GM21737 (cell line): ENCODE measurements around the gene CHRNA3.
"Not testable (repeated sequence)": the region's sequence is repeated elsewhere in the genome, so short reads cannot be mapped to it uniquely, and the experiment has no call there.

ENCODE experiments used
- ATAC-seq: cut with Tn5 transposase; IDR thresholded peaks from one replicate; pipeline ENCODE4 v1.9.1; 2021; ENCODE audit warnings: mild to moderate bottlenecking, moderate library complexity; ENCODE audit not compliant: unreplicated experiment

CHRNA3 gene

GRCh38 chr15:78618490-78618934 lies 2.3 kb downstream of the CHRNA3 start:
- no peak for ATAC-seq

GRCh38 chr15:78618064-78618463 lies 2.7 kb downstream of the CHRNA3 start:
- ATAC-seq = no peak

DNA sequence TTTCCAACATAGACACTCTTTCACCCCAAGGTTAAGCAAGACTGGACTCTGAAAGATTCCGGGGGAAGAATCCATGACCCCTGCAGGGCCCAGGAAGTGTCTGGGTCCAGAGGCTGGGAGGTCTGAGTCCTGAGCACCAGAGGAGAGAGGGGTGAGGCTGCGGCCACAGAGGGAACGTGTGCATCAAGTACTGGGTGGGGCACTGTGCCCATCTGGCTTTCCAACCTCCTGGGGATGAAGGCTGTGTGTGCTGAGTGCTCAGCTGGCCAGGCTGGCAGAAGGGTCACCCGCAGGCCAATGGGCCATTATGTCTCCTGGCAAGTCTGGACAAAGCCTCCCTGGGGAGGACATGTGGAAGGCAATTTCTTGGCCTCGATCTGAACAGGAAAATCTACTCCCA lies 3.3 kb downstream of the CHRNA3 start:
- ATAC-seq = no peak

GRCh38 chr15:78617076-78617475 lies 3.7 kb downstream of the CHRNA3 start:
- no peak for ATAC-seq

GRCh38 chr15:78616506-78616905 lies 4.3 kb downstream of the CHRNA3 start:
- no peak for ATAC-seq

DNA sequence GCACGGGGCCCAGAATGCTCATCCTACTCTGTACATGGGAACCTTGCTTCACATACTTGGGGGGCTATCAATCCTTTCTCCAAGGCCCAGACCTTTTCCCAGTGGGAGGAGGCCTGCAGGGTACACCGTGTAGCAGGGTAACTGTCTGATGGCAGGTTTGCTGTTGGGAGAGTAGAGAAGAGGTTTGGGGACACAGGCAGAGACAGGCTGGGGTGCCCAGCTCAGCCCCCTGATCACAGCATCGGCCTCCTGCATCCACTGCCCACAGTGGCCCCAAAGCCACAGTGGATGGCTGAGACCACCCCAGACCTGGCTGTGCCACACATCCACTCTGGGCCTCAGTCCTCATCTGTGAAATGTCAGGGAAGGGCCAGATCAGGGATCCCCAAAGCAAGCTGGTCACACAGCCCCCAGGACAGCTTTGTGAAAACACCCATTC lies 5.6 kb downstream of the CHRNA3 start:
- ATAC-seq = no peak

DNA sequence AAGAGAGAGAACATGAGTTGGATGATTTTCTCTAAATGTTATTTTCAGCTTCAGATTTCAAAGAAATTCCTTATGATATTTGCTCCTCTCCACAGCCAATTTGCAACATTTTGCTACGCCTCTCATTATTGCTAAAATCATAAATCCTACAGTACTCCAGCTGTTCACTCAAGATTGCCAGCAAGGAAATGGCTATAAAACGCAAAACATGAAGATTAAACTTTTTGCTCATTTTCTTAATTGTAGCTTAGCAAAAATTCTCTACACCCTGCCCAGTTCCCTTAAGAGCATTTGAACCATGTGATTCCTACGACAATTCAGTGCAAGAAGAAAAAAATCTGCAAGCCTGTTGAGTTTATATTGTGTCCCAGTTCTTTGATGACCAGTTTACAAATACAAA lies 6.8 kb downstream of the CHRNA3 start:
- no peak for ATAC-seq

GRCh38 chr15:78609551-78609950 lies 11.2 kb downstream of the CHRNA3 start:
- ATAC-seq = not testable (repeated sequence)

DNA sequence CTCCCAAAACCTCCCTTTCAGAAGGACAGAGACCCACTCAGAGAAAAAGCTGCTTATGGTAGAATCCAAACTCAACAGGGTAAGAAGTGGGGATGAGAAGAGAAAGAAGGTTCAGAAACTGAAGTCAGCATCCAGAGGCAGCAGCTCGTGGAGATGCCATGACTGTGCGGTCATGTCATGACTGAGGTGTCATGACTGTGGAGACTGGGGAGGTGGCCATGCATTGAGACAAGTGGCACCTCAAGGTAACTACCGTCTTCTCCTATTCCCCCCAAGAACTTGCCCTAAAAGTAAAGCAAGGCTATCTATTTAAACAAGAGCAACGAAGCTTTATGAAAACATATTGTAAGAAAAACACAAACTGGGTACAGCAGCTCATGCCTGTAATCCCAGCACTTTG lies 15.1 kb downstream of the CHRNA3 start:
- no peak for ATAC-seq

- no peak for ATAC-seq
These were observed 15.6 kb downstream of the CHRNA3 start for GRCh38 chr15:78605201-78605600.

GRCh38 chr15:78604420-78604819 lies 16.4 kb downstream of the CHRNA3 start:
- ATAC-seq = no peak

- ATAC-seq = no peak
These were observed 17.3 kb downstream of the CHRNA3 start for GRCh38 chr15:78603467-78603866.

GRCh38 chr15:78599189-78599588 lies 21.6 kb downstream of the CHRNA3 start:
- no peak for ATAC-seq

DNA sequence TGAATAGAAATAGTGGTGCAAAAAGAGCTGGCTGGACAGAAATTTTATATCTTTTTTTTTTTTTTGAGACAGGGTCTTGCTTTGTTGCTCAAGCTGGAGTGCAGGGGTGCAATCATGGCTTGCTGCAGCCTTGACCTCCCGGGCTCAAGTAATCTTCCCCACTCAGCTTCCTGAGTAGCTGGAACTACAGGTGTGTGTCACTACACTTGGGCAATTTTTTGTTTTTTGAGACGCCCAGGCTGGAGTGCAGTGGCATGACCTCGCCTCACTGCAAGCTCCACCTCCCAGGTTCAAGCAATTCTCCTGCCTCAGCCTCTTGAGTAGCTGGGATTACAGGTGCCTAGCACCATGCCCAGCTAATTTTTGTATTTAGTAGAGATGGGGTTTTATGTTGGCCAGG lies 22.4 kb downstream of the CHRNA3 start:
- ATAC-seq = no peak

GRCh38 chr15:78597583-78597982 lies 23.2 kb downstream of the CHRNA3 start:
- ATAC-seq = no peak

DNA sequence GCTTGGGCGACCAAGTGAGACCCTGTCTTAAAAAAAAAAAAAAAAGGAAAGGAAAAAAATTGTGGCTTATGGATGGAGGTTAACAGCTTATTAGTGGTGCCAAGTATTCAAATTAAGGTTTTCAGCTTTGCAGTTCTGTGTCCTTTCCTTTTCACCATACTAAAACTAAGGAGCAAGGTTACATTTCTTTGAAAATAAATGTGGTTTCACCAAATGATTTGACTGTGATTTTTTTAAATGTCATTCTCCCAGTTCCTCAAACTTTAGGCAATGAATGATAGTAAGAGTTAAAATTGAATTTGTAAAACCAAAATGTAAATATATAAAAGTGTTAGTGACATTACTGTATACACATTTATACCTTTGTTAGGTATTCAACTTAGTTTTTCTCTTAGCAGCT lies 45.9 kb downstream of the CHRNA3 start:
- ATAC-seq = no peak

- ATAC-seq = no peak
These were observed 47.4 kb downstream of the CHRNA3 start for GRCh38 chr15:78573416-78573815.

DNA sequence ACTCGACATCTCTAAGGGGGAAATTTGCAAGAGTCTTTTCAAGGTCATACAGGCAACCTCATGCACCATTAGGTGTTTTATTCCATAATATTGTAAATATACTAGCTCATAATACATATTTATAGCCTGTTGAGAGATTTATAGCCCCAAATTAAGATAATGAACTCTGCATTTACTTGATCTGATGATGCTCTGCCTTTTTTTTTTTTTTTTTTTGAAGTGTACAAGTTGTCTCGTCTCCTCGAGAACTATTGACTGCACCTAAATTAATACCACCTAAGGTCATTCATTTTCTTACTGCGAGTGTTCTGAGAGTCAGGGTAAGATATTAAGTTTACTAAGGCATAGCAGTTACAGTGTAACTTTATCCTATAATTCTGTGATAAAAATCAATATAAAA lies 49.4 kb downstream of the CHRNA3 start:
- ATAC-seq = no peak

DNA sequence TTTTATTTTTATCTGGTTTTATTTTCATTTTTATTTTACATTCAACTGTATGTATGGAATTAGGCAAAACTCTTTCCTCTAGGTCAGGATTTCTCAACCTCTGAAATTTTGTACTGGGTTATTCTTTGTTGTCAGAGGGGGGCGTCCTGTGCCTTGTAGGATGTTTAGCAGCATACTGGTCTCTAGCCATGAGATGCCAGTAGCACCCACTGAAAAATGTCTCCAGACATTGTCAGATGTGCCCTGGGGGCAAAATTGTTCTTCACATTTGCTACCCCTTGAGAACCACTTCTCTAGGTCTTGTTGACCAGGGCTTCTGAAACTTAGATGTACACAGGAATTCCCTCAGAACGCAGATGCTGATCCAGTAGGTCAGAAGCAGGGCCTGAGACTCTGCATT lies 50.1 kb downstream of the CHRNA3 start:
- ATAC-seq = no peak

DNA sequence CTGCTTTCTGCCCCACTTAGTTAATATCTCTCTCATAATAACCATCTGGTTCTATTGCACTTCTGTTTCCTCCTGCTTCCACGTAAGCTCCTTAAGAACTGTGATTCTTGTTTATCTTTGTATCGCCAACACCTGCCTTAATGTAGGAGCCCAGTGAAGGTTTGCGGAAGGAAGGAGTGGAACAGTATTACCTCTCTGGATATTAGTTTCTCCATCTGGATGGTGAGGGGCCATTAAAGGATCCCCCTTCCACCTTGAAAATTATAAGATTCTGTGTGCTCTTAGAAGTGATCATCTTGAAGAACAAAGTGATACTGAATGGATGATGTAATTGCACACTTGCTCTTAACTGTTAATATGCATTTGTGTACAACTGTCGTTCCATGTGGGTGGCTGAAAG lies 53.3 kb downstream of the CHRNA3 start:
- no peak for ATAC-seq

DNA sequence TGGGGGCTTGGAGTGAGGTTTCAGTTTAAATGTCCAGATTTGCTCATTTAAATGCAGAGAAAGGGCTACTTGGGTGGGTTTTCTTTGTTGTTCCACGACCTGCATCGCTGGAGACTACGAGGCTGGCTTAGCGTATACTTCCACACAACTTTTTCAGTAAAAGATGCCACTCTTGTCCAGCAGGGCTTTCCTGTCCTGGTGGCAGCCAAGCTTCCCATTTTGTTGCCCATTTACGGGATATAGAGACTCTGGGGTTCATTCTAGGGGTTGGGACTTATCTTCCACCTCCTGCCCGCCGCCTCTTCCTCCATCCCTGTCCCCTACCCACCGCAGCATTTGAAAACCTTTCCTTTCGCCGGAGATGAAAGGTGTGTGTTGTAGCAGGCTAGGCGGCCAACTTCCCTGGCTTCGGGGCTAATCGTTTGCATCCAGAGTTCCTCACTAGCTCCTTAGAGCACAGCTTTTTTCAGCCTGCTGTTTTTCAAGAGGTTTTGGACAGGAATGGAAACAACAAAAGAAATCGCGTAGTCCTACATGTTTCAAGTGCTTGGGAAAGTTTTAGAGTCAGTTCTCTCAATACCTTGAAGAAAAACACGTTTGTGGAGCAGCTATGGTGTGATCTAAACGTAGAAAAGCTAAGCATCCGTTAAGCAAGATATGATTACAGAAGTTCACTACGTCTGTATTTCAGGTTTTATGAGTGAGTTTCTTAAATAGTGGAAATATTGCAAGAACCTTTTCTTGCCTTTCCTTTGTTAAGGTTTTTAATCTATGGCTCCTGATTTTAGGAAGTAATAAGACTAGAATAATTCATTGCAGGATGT lies 54.6 kb downstream of the CHRNA3 start:
- ATAC-seq = no peak

DNA sequence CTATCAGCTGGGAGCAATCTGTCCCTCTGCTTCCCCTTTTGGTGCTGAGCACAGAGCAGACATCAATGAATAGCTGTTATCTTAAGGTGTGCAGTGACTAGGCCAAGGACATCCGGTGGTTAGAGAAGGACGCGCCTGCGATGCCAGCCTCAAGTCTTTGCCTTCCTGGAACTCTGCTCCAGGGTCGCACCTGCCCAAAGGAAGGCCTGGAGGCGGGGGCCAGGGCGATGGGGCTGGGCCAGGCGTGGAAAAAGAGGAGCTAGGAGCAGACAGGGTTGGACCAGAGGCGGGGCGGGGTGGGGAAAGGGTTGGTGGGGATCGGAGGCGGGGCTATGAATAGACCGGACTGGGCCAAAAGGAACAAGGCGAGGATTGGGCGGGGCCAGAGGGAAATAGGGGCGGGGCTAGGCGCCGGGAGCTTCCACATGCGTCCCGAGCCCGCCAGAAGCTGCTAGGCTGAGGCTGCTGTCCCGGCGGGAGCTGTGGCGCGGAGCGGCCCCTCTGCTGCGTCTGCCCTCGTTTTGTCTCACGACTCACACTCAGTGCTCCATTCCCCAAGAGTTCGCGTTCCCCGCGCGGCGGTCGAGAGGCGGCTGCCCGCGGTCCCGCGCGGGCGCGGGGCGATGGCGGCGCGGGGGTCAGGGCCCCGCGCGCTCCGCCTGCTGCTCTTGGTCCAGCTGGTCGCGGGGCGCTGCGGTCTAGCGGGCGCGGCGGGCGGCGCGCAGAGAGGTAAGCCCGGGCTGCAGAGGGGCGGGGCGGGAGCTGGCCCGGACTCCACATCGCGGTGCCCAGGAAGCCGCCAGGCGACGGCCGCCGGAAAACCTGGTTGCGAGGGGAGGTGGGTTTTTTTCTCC lies 55.5 kb downstream of the CHRNA3 start, which contains the start of gene CHRNA5:
TSS of gene CHRNA5 (plus strand) at position 424 of the 854 bp plus-strand sequence. CDS start at position 624, 200 bp downstream.
- ATAC-seq = peak; percentile 51
